OCI-LY1 (cell line): ENCODE data around the gene CPT1C.

ENCODE experiments used
- H2AFZ ChIP-seq: fragments of 200-600 bp; sonication (generic), shearing (Covaris generic); 2 replicates; pipeline ENCODE4 v1.6.0; 2014; ENCODE audit warnings: antibody characterized with exemption, mild to moderate bottlenecking, low read length
- H3F3A ChIP-seq: fragments of 200-600 bp; sonication (generic), shearing (Covaris generic); 2 replicates; pipeline ENCODE4 v1.6.0; 2014; ENCODE audit warnings: mild to moderate bottlenecking, antibody characterized with exemption, low read length, moderate library complexity; ENCODE audit not compliant: insufficient read depth
- H3K27ac ChIP-seq: fragments of 200-600 bp; sonication (generic); 2 replicates; pipeline ENCODE4 v1.5.1; 2014; ENCODE audit warnings: low read length, mixed run types, mild to moderate bottlenecking, low read depth; ENCODE audit not compliant: poor library complexity, severe bottlenecking
- H3K27me3 ChIP-seq: fragments of 200-600 bp; sonication (generic); 2 replicates; pipeline ENCODE4 v1.6.0; 2014; ENCODE audit warnings: antibody characterized with exemption, mild to moderate bottlenecking, low read length, moderate library complexity; ENCODE audit not compliant: insufficient read depth
- H3K36me3 ChIP-seq: fragments of 200-600 bp; sonication (generic); 2 replicates; pipeline ENCODE4 v1.6.1; 2014; ENCODE audit warnings: mild to moderate bottlenecking, antibody characterized with exemption, low read length, moderate library complexity, mixed read lengths; ENCODE audit not compliant: insufficient read depth
- H3K4me1 ChIP-seq: fragments of 200-600 bp; sonication (generic); 2 replicates; pipeline ENCODE4 v1.5.1; 2014; ENCODE audit warnings: mild to moderate bottlenecking, low read length, moderate library complexity; ENCODE audit not compliant: insufficient read depth, severe bottlenecking
- H3K4me2 ChIP-seq: fragments of 200-600 bp; sonication (generic), shearing (Covaris generic); 2 replicates; pipeline ENCODE4 v1.6.1; 2014; ENCODE audit warnings: low read length
- H3K4me3 ChIP-seq: fragments of 200-600 bp; sonication (generic); 2 replicates; pipeline ENCODE4 v1.5.1; 2014; ENCODE audit warnings: low read length, low read depth, mild to moderate bottlenecking, mixed read lengths; ENCODE audit not compliant: poor library complexity, severe bottlenecking
- H3K79me2 ChIP-seq: fragments of 200-600 bp; shearing (Covaris generic); 2 replicates; pipeline ENCODE4 v1.6.1; 2016; ENCODE audit warnings: mixed run types, low read length, mixed read lengths; ENCODE audit not compliant: insufficient read depth
- H3K9ac ChIP-seq: fragments of 200-600 bp; sonication (generic), shearing (Covaris generic); 2 replicates; pipeline ENCODE4 v1.6.1; 2014; ENCODE audit warnings: mild to moderate bottlenecking, low read length, mixed read lengths
- H3K9me2 ChIP-seq: fragments of 200-600 bp; sonication (generic), shearing (Covaris generic); 2 replicates; pipeline ENCODE4 v1.6.1; 2014; ENCODE audit warnings: low read depth, mild to moderate bottlenecking, low read length, mixed read lengths
- H3K9me3 ChIP-seq: fragments of 200-600 bp; shearing (Covaris generic); 2 replicates; pipeline ENCODE4 v1.6.1; 2014; ENCODE audit warnings: low read length, mixed read lengths
- H4K20me1 ChIP-seq: fragments of 200-600 bp; sonication (generic), shearing (Covaris generic); 2 replicates; pipeline ENCODE4 v1.6.0; 2016; ENCODE audit warnings: mild to moderate bottlenecking, low read length; ENCODE audit not compliant: insufficient read depth
- CTCF ChIP-seq: fragments of 200-600 bp; sonication (generic), shearing (Covaris generic); IDR thresholded peaks from 2 replicates; pipeline ENCODE4 v1.5.1; 2017; ENCODE audit warnings: mild to moderate bottlenecking, antibody characterized with exemption, low read length, moderate library complexity, mixed read lengths
- EZH2 ChIP-seq: fragments of 200-600 bp; sonication (generic), shearing (Covaris generic); IDR thresholded peaks from 2 replicates; pipeline ENCODE4 v1.8.0; 2017; ENCODE audit warnings: borderline replicate concordance, mixed run types, mild to moderate bottlenecking, antibody characterized with exemption, low read length, moderate library complexity, mixed read lengths

Gene CPT1C

GRCh38 chr19:49690079-49690655 lies 749 bp upstream of the CPT1C start:
- Histone ChIP-seq H3K4me2 (no peak overlapping the region), H3K4me3 (no peak overlapping the region), H2AFZ (no peak overlapping the region), H3K9ac (no peak overlapping the region), H3K9me2 (no peaks in the 10 kb centered on the region), H4K20me1 (no peaks in the 10 kb centered on the region), H3K27ac (no peak overlapping the region), H3K27me3 (no peaks in the 10 kb centered on the region), H3F3A (0 out of 2 replicates have a peak, but pooled peaks cover 3% of the 10 kb centered on the region), H3K79me2 (no peaks in the 10 kb centered on the region), H3K9me3 (no peaks in the 10 kb centered on the region), H3K4me1 (peaks cover 19% of the 10 kb centered on the region), H3K36me3 (peaks cover 52% of the 10 kb centered on the region)
- TF ChIP-seq EZH2 (no peak), CTCF (no peak)

GRCh38 chr19:49691243-49692146 lies 579 bp downstream of the CPT1C start:
- no peak overlapping the region for H2AFZ ChIP-seq
- H3K36me3 ChIP-seq = peaks cover 38% of the 10 kb centered on the region
- H4K20me1 ChIP-seq = no peaks in the 10 kb centered on the region
- peak overlapping the region; percentile 53; the same call in 1 of the 2 replicates for H3K4me2 ChIP-seq
- H3K27ac ChIP-seq = no peak overlapping the region
- no peaks in the 10 kb centered on the region for H3K27me3 ChIP-seq
- H3F3A ChIP-seq = 0 out of 2 replicates have a peak, but pooled peaks cover 3% of the 10 kb centered on the region
- no peaks in the 10 kb centered on the region for H3K9me2 ChIP-seq
- no peak overlapping the region; the same call in 1 of the 2 replicates for H3K9ac ChIP-seq
- H3K79me2 ChIP-seq = no peaks in the 10 kb centered on the region
- no peak for TF ChIP-seq EZH2
- no peak for TF ChIP-seq CTCF
- no peaks in the 10 kb centered on the region for H3K9me3 ChIP-seq
- H3K4me1 ChIP-seq = peaks cover 19% of the 10 kb centered on the region
- peak overlapping the region; percentile 49 for H3K4me3 ChIP-seq

GRCh38 chr19:49692147-49692506 lies 1.2 kb downstream of the CPT1C start:
- Histone ChIP-seq H4K20me1 (no peaks in the 10 kb centered on the region), H3K27me3 (no peaks in the 10 kb centered on the region), H3K27ac (no peak overlapping the region), H3K9ac (no peak overlapping the region), H3K36me3 (peaks cover 34% of the 10 kb centered on the region), H3K4me2 (peak overlapping the region; percentile 53), H3K9me2 (no peaks in the 10 kb centered on the region), H3K4me1 (peaks cover 19% of the 10 kb centered on the region), H3K79me2 (no peaks in the 10 kb centered on the region), H3K4me3 (peak overlapping the region; percentile 49), H3K9me3 (no peaks in the 10 kb centered on the region), H3F3A (0 out of 2 replicates have a peak, but pooled peaks cover 3% of the 10 kb centered on the region), H2AFZ (peak overlapping the region; percentile 83)
- TF ChIP-seq EZH2 (no peak), CTCF (no peak)
